NB4 (cell line): ENCODE measurements around the gene LRTM2.

ENCODE experiments used
- DNase-seq: peaks from one replicate; pipeline ENCODE4 v3.0.0; 2010; ENCODE audit warnings: low read depth
- H3K4me3 ChIP-seq: one replicate; pipeline ENCODE4 v1.5.1; 2011; ENCODE audit warnings: mild to moderate bottlenecking, low read depth, low read length, moderate library complexity
- CTCF ChIP-seq: IDR thresholded peaks from one replicate; pipeline ENCODE4 v1.5.1; 2012; ENCODE audit warnings: low read depth, low read length
- MAX ChIP-seq: IDR thresholded peaks from 2 replicates; pipeline ENCODE4 v1.6.1; 2011; ENCODE audit warnings: low read depth, low read length
- MYC ChIP-seq: IDR thresholded peaks from 2 replicates; pipeline ENCODE4 v1.6.1; 2011; ENCODE audit warnings: low read depth, low read length
- POLR2A ChIP-seq: IDR thresholded peaks from 2 replicates; pipeline ENCODE4 v1.6.1; 2011; ENCODE audit warnings: mild to moderate bottlenecking; ENCODE audit not compliant: insufficient read length; ENCODE audit errors: extremely low read depth

LRTM2 gene

GRCh38 chr12:1838994-1839365 lies 18.6 kb downstream of the LRTM2 start:
- no peak for TF ChIP-seq CTCF
- no peak for TF ChIP-seq MAX
- TF ChIP-seq POLR2A = no peak
- TF ChIP-seq MYC = no peak
- no peak for DNase-seq
- no peak overlapping the region for H3K4me3 ChIP-seq

GRCh38 chr12:1839464-1839863 lies 19.1 kb downstream of the LRTM2 start:
- no peak for DNase-seq
- no peak overlapping the region for H3K4me3 ChIP-seq
- no peak for TF ChIP-seq MAX
- TF ChIP-seq CTCF = no peak
- TF ChIP-seq POLR2A = no peak
- TF ChIP-seq MYC = no peak

- no peak overlapping the region for H3K4me3 ChIP-seq
- no peak for TF ChIP-seq POLR2A
- peak; percentile 48 for TF ChIP-seq MAX
- no peak for TF ChIP-seq CTCF
- TF ChIP-seq MYC = peak; percentile 16; the same call in 1 of the 2 replicates
- peak; percentile 73 for DNase-seq
Measured at GRCh38 chr12:1839956-1840951, 19.9 kb downstream of the LRTM2 start.

- no peak for DNase-seq
Measured at GRCh38 chr12:1840981-1841425, 20.6 kb downstream of the LRTM2 start.

More at GRCh38 chr12:1840981-1841425, 20.6 kb downstream of the LRTM2 start:
- TF ChIP-seq MYC = no peak
- no peak for TF ChIP-seq CTCF
- no peak for TF ChIP-seq MAX
- no peak for TF ChIP-seq POLR2A
- no peak overlapping the region for H3K4me3 ChIP-seq
